PC-9 (cell line): Measurements from ENCODE around the gene CADM1.

ENCODE experiments used
- EZH2 ChIP-seq: fragments of 200-600 bp; sonication (generic); IDR thresholded peaks from 2 replicates; pipeline ENCODE4 v1.8.0; 2017; ENCODE audit warnings: antibody characterized with exemption, low read depth
- TF ChIP-seq, protein P1 (sequence below): fragments of 200-600 bp; sonication (generic); conservative IDR thresholded peaks from 2 replicates; pipeline ENCODE4 v1.6.1; 2017; ENCODE audit warnings: mixed run types, antibody characterized with exemption, mild to moderate bottlenecking, moderate library complexity

GRCh38 chr11:115385226-115385625 is 119.0 kb downstream of the CADM1 start:
- TF ChIP-seq, protein P1, sequence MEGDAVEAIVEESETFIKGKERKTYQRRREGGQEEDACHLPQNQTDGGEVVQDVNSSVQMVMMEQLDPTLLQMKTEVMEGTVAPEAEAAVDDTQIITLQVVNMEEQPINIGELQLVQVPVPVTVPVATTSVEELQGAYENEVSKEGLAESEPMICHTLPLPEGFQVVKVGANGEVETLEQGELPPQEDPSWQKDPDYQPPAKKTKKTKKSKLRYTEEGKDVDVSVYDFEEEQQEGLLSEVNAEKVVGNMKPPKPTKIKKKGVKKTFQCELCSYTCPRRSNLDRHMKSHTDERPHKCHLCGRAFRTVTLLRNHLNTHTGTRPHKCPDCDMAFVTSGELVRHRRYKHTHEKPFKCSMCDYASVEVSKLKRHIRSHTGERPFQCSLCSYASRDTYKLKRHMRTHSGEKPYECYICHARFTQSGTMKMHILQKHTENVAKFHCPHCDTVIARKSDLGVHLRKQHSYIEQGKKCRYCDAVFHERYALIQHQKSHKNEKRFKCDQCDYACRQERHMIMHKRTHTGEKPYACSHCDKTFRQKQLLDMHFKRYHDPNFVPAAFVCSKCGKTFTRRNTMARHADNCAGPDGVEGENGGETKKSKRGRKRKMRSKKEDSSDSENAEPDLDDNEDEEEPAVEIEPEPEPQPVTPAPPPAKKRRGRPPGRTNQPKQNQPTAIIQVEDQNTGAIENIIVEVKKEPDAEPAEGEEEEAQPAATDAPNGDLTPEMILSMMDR = no peak
- TF ChIP-seq EZH2 = no peak
